Measurements from ENCODE around the gene STYXL1.
"Not testable (repeated sequence)": the region's sequence is repeated elsewhere in the genome, so short reads cannot be mapped to it uniquely, and the experiment has no call there.

DNA sequence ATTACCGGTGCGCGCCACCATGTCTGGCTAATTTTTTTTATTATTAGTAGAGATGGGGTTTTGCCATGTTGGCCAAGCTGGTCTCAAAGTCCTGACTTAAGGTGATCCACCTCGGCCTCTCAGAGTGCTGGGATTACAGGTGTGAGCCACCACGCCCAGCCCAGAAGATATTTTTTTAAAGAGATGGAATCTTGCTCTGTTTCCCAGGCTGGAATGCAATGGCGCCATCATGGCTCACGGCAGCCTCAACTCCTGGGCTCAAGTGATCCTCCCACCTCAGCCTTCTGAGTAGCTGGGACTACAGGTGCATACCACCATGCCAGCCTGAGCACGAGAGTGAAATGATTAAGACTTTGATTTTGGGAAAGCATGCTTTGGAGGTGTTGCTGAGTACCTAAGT is 4.9 kb upstream of the STYXL1 start:
- not testable (repeated sequence) for TF ChIP-seq POLR2A (IDR thresholded peaks at IDR 0.05)
- TF ChIP-seq, protein P1, sequence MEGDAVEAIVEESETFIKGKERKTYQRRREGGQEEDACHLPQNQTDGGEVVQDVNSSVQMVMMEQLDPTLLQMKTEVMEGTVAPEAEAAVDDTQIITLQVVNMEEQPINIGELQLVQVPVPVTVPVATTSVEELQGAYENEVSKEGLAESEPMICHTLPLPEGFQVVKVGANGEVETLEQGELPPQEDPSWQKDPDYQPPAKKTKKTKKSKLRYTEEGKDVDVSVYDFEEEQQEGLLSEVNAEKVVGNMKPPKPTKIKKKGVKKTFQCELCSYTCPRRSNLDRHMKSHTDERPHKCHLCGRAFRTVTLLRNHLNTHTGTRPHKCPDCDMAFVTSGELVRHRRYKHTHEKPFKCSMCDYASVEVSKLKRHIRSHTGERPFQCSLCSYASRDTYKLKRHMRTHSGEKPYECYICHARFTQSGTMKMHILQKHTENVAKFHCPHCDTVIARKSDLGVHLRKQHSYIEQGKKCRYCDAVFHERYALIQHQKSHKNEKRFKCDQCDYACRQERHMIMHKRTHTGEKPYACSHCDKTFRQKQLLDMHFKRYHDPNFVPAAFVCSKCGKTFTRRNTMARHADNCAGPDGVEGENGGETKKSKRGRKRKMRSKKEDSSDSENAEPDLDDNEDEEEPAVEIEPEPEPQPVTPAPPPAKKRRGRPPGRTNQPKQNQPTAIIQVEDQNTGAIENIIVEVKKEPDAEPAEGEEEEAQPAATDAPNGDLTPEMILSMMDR (IDR thresholded peaks at IDR 0.05) = not testable (repeated sequence)

Data from breast epithelium (tissue), 3 donors.